M059J (cell line): Measurements from ENCODE around the gene PIP5K1C. TPM values are rescaled to one million over a fixed set of nuclear protein-coding genes. Genes with fewer than 3 reads are reported as not detected.
"Not testable (repeated sequence)": the region's sequence is repeated elsewhere in the genome, so short reads cannot be mapped to it uniquely, and the experiment has no call there.

ENCODE experiments used
- DNase-seq: peaks from one replicate; pipeline ENCODE4 v3.0.0-alpha.2; 2012; ENCODE audit warnings: low read depth
- total RNA-seq: library from RNA; depleted of rRNA; stranded (reverse); fragments of >200 nt; shearing (Covaris generic); gene quantifications from 2 replicates; pipeline ENCODE4 v1.2.3, GENCODE V29; 2014

Gene PIP5K1C
- total RNA-seq, 1 experiment from 2014 or later: 15.8 TPM

DNA sequence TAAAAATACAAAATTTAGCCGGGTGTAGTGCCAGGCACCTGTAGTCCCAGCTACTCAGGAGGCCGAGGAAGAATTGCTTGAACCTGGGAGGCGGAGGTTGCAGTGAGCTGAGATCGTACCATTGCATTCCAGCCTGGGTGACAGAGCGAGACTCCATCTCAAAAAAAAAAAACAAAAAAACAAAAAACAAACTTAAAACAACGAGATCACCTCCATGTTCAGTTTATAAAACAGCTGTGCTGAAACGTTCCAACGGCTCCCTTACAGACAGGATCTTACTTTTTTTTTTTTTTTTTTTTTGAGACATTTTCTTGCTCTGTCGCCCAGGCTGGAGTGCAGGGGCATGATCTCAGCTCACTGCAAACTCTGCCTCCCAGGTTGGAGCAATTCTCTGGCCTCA, 71.5 kb downstream of the PIP5K1C start:
- not testable (repeated sequence) for DNase-seq

DNA sequence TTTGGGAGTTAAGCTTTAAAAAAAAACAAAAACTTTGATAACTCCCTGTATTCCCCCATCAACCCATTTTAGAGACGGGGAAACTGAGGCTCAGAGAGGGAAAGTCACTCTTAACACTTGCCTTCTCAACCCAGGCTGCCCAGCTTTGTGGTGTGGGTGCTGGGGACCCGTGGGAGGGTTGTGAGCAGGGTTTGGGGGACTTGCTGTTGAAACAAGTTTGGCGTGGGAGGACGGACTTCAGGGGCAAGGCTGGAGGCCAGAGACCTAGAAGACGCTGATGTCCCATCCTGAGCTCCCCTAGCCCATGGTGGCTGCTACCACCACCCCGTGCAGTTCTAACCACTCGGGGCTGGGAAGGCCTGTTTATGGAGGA, 72.9 kb downstream of the PIP5K1C start:
- no peak for DNase-seq

DNA sequence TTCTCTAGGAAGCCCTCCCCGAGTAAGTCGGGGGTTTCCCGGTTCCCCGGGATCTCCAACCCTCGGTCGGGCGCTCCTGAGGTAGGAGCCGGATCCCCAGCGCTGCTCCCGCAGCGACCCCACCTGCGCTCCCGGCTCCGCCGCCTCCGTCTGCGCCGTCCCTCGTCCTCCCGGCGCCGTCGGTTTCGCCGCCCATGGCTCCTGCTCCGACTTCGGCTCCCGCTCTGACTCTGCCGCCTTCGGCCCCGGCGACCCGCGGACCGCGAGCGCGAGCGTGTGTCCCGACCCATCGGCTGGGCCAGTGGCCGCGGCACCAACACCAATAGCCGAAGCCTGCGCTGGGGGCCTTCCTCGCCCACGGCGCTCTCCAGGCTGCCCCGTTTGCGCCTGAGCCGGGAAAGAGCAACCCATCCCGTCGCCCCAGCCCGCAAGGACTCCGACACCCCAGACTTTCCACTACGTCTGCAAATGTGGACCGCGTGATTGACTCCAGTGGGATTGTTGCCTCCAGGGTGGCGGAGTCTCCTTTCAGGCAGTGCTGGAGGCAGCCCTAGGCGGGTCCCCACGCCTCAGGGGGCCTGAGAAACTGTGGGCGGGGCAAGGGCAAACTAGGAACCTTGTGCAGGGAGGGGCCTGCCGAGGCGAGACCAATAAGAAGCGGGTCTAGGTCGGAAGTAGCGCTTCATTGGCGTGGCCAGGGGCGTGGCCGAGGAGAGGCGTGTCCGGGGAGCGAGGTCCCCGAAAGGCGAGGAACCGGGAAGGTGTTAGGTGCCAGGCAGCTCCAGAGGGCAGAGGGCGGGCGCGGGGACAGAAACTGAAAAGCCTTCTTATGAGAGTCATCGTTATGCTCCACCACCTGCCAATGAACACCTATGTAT, 73.6 kb downstream of the PIP5K1C start, which contains the start of gene CACTIN:
Gene CACTIN (minus strand): TSS at position 318 of the 878 bp plus-strand sequence. CDS start 28 bp downstream, at position 290.
- peak; percentile 98 for DNase-seq

DNA sequence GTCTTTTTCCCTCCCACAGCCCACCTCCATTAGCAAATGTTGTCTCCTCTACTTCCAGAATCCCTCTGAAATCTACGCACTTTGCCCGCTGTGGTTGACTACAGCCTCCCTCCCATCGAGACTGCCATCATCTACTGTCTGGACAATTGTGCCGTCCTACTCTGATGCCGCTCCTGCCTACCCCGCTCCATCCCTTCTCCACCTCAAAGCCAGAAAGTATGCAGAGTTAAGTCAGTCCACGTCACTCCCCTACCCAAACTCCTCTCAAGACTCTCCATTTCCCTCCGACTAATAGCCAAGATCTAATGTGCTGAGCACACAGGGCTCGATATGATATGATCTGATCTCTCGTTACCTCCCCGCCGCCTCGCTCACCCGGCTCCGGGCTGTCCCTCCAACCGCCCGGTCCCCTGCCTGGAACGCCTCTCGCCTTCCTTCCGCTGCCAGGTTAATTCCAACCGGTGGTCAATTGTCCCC, 74.2 kb downstream of the PIP5K1C start:
- peak; percentile 25 for DNase-seq

- no peak for DNase-seq
Measured at GRCh38 chr19:3623716-3624115, 76.6 kb downstream of the PIP5K1C start.

- no peak for DNase-seq
Measured at GRCh38 chr19:3622224-3622623, 78.0 kb downstream of the PIP5K1C start.

DNA sequence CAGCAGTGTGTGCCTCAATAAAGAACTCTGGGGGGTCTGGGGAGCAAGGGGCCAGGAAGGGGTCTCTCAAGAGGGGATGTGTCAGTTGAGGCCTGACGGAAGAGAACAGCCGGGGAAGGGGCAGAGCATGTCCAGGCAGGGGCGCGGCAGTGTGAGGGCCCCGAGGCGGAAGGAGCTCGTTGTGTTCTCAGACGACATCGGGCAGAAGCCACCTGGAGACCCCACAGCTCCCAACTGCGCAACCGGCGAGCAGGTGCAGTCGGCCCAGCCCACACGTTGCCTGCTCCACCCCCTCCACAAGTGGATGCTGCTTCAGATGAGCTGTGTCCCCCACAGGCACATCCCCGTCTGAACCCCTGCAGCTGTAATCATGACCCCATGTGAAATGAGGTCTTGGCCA, 78.6 kb downstream of the PIP5K1C start:
- DNase-seq: no peak

- DNase-seq: no peak
Measured at GRCh38 chr19:3620817-3621547, 79.3 kb downstream of the PIP5K1C start.

GRCh38 chr19:3620145-3620816, 80.0 kb downstream of the PIP5K1C start:
- DNase-seq: no peak

DNA sequence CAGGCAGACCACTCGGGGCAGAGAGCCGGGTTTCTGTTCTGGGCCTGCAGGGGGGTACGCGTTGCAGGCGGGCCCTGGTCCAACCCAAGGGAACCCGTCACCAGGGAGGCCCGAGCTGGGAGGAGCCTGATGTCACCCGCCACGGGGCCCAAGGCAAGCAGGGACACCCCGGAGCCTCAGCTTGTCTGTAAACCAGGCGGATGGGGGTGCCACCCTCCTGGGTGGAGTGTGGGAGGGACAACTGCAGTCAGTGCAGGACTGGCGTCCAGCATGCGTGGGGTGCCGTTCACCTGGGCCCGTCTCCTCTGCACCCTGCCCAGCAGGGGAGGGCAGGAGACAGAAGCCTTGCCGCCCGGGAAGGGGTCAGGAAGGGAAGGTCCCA, 80.6 kb downstream of the PIP5K1C start:
- no peak for DNase-seq

GRCh38 chr19:3618811-3619630, 81.2 kb downstream of the PIP5K1C start:
- no peak for DNase-seq

GRCh38 chr19:3618144-3618810, 82.0 kb downstream of the PIP5K1C start:
- DNase-seq: no peak

DNA sequence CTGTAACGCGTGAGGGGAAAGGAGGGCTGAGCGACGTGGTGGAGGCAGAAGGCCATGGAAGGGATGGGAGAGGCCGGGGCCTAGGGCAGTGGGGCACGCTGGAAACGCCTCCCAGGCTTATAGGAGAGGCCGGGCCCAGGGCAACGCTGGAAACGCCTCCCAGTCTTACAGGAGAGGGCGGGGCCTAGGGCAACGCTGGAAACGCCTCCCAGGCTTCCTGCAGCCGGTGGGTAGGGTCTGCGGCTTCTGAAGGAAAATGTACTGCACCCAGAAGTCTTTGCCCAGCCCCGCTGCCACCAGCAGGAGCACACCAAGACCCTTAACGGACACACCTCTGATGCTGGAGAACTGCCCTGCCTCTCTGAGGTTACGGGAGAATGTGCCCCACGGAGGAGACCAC, 82.8 kb downstream of the PIP5K1C start:
- DNase-seq: no peak

GRCh38 chr19:3615524-3616135, 84.6 kb downstream of the PIP5K1C start:
- no peak for DNase-seq

DNA sequence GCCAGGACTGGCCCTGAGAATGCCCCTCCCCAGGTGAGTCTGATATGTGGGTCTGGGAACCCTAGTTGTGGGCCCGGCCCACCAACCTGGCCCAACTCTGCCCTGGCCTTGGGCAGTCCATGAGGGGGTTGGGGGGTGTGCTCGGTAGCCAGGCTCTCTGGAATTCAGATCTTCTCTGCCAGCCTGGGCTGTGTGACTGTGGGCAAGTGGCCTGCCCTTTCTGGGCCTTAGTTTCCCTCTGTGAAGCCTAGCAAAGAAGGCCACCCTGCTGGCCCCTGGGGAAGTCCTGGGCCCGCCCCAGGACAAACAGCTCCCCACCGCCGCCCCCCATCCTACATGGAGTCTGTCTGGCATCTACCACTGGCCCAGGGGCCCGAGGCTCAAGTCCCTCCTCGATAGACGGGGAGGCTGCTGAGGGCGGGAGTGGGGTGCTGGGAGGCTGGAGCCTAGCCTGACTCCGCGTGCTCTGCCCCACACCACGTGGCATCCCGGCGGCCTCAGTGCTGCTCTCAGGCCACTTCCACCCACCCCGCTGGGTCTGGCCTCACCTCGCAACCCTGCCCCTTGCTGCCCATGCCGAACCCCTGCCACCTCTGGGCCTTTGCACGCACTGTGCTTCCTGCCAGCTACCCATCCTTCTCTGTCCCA, 85.3 kb downstream of the PIP5K1C start:
- DNase-seq: no peak

DNA sequence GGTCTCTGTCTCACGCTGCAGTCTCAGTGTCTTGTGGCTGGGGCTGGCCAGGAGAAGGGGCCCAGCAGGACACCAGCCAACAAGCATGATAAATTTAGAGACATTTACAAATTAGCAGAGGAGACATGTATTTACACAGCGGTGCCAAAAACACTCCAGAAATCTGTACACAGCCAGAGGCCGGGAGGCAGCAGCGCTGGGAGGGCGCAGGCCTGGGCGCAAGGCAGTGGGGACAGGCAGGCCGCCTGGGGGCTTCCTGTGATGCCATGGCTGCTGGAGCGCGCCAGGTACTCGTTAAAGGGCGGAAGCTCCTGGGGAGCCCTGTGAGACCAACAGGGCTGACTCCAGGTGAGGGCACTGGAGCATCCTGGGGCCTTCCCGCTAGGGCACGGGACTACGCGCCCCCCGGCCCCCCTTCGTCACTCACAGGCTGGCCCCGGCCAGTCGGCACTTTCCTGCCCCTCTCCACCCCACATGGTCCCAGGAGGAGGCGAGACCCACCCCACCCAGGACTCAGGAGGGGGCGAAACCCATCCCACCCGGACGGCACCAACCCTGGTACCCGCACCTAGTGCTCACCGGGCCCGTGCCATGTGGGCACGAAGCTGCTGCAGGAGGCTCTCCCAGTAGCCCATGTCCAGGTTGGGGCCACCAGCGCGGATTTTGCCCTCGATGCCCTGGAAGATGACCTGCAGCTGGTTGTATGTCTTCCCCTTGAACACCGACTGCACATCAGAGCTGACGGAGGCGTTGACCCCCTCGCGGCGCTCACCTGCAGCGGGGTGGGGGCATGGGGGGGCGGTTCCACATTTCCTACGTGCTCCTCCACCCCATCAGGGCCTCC, 86.2 kb downstream of the PIP5K1C start:
- DNase-seq: no peak

- no peak for DNase-seq
Measured at GRCh38 chr19:3612901-3613741, 87.1 kb downstream of the PIP5K1C start.

- DNase-seq: no peak
Measured at GRCh38 chr19:3612330-3612729, 87.9 kb downstream of the PIP5K1C start.
